WTC11 (cell line): ENCODE results near the gene SLIT3. TPM values are rescaled to one million over a fixed set of nuclear protein-coding genes. Genes with fewer than 3 reads are reported as not detected.

Source experiments
- ATAC-seq: fragments of 200-7000 bp; cut with Tn5 transposase; 2 replicates; pipeline ENCODE4 v1.10.0; 2021; ENCODE audit warnings: mild to moderate bottlenecking, moderate library complexity
- CTCF ChIA-PET: fragments of 300-600 bp; sonication (Branson Sonifier 250); formaldehyde crosslinking; loops from one replicate; lab custom pipeline; 2021; ENCODE audit warnings: antibody characterized with exemption; lab: Charles Lee
- POLR2A ChIA-PET: fragments of 350-600 bp; sonication (Branson Sonifier 250); formaldehyde crosslinking; loops from one replicate; lab custom pipeline; 2021; ENCODE audit warnings: antibody characterized with exemption; lab: Charles Lee
- DNase-seq: peaks from one replicate; pipeline ENCODE4 v3.0.0; 2021; ENCODE audit warnings: low spot score
- H3K27ac Mint-ChIP-seq: 2 replicates; pipeline ENCODE4 v1.8.0; 2021; ENCODE audit warnings: mixed read lengths
- H3K27me3 Mint-ChIP-seq: 2 replicates; pipeline ENCODE4 v1.8.0; 2021; ENCODE audit warnings: low read depth, mild to moderate bottlenecking, moderate library complexity, mixed read lengths
- H3K36me3 Mint-ChIP-seq: 2 replicates; pipeline ENCODE4 v1.8.0; 2021; ENCODE audit warnings: mixed read lengths
- H3K4me1 Mint-ChIP-seq: 2 replicates; pipeline ENCODE4 v1.8.0; 2022; ENCODE audit warnings: mixed read lengths
- H3K4me3 Mint-ChIP-seq: 2 replicates; pipeline ENCODE4 v1.8.0; 2021; ENCODE audit warnings: mild to moderate bottlenecking, moderate library complexity, mixed read lengths
- H3K9me3 Mint-ChIP-seq: 2 replicates; pipeline ENCODE4 v1.8.0; 2021; ENCODE audit warnings: mixed read lengths
- EMX1 ChIP-seq: fragments of 250-450 bp; sonication (Bioruptor Pico); IDR thresholded peaks from 2 replicates; pipeline ENCODE4 v1.8.0; 2021; ENCODE audit warnings: mild to moderate bottlenecking
- GABPB1 ChIP-seq: sonication (generic); formaldehyde crosslinking; IDR thresholded peaks from 2 replicates; pipeline ENCODE4 v1.8.1; 2023; ENCODE audit warnings: mild to moderate bottlenecking, missing genetic modification reagents
- TCF7 ChIP-seq: sonication (generic); formaldehyde crosslinking; IDR thresholded peaks from 2 replicates; pipeline ENCODE4 v1.8.0; 2022; ENCODE audit warnings: mild to moderate bottlenecking, low read depth, missing genetic modification reagents, moderate library complexity
- ZNF671 ChIP-seq: fragments of 250-450 bp; sonication (Bioruptor Pico); IDR thresholded peaks from 2 replicates; pipeline ENCODE4 v1.8.0; 2021; ENCODE audit warnings: mild to moderate bottlenecking
- total RNA-seq: library from RNA; stranded (reverse); gene quantifications from 3 replicates; pipeline ENCODE4 v1.2.3, GENCODE V29; 2021
- TF ChIP-seq, protein P1 (sequence below): sonication (generic); formaldehyde crosslinking; IDR thresholded peaks from 2 replicates; pipeline ENCODE4 v1.8.1; 2023; ENCODE audit warnings: mild to moderate bottlenecking, missing genetic modification reagents, moderate library complexity
- TF ChIP-seq, protein P2 (sequence below): sonication (generic); formaldehyde crosslinking; IDR thresholded peaks from 2 replicates; pipeline ENCODE4 v1.8.0; 2022; ENCODE audit warnings: missing genetic modification reagents
- TF ChIP-seq, protein P3 (sequence below): sonication (generic); formaldehyde crosslinking; IDR thresholded peaks from 2 replicates; pipeline ENCODE4 v1.8.1; 2022; ENCODE audit warnings: low read depth, mild to moderate bottlenecking, moderate library complexity, missing genetic modification reagents, borderline replicate concordance
- TF ChIP-seq, protein P4 (sequence below): sonication (generic); formaldehyde crosslinking; IDR thresholded peaks from 2 replicates; pipeline ENCODE4 v1.8.1; 2022; ENCODE audit warnings: mild to moderate bottlenecking, moderate library complexity, missing genetic modification reagents
- TF ChIP-seq, protein P5 (sequence below): sonication (generic); formaldehyde crosslinking; IDR thresholded peaks from 2 replicates; pipeline ENCODE4 v1.8.1; 2023; ENCODE audit warnings: mild to moderate bottlenecking, missing genetic modification reagents

The SLIT3 gene
- total RNA-seq, 1 experiment from 2014 or later, result 1.9 TPM

DNA sequence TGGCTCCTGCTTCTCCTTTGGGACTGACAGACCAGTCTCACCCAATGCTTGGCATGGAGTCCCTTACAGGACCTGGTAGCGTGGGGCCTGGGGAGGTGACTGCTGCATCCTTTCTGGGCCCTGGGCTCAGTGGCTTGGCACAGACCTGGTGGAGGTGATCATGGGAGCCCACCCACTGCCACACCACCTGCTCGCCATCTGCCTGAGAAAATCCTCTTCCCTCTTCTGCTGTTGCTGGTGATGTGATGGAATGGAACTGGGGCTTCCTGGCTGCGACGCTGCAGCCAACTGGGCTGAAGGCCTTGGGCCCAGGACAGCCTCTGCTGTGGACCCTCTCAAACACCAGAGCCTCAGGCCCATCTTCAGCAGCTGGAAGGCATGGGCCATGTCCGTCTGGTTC lies 599.3 kb downstream of the SLIT3 start (continued):
- TF ChIP-seq, protein P1, sequence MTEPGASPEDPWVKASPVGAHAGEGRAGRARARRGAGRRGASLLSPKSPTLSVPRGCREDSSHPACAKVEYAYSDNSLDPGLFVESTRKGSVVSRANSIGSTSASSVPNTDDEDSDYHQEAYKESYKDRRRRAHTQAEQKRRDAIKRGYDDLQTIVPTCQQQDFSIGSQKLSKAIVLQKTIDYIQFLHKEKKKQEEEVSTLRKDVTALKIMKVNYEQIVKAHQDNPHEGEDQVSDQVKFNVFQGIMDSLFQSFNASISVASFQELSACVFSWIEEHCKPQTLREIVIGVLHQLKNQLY (CRISPR knock-in tag), result no peak
- TF ChIP-seq, protein P2, sequence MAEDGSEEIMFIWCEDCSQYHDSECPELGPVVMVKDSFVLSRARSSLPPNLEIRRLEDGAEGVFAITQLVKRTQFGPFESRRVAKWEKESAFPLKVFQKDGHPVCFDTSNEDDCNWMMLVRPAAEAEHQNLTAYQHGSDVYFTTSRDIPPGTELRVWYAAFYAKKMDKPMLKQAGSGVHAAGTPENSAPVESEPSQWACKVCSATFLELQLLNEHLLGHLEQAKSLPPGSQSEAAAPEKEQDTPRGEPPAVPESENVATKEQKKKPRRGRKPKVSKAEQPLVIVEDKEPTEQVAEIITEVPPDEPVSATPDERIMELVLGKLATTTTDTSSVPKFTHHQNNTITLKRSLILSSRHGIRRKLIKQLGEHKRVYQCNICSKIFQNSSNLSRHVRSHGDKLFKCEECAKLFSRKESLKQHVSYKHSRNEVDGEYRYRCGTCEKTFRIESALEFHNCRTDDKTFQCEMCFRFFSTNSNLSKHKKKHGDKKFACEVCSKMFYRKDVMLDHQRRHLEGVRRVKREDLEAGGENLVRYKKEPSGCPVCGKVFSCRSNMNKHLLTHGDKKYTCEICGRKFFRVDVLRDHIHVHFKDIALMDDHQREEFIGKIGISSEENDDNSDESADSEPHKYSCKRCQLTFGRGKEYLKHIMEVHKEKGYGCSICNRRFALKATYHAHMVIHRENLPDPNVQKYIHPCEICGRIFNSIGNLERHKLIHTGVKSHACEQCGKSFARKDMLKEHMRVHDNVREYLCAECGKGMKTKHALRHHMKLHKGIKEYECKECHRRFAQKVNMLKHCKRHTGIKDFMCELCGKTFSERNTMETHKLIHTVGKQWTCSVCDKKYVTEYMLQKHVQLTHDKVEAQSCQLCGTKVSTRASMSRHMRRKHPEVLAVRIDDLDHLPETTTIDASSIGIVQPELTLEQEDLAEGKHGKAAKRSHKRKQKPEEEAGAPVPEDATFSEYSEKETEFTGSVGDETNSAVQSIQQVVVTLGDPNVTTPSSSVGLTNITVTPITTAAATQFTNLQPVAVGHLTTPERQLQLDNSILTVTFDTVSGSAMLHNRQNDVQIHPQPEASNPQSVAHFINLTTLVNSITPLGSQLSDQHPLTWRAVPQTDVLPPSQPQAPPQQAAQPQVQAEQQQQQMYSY (CRISPR knock-in tag), result no peak
- TF ChIP-seq ZNF671 (no peak), GABPB1 (CRISPR knock-in tag) (no peak), TCF7 (CRISPR knock-in tag) (no peak)
- TF ChIP-seq, protein P3, sequence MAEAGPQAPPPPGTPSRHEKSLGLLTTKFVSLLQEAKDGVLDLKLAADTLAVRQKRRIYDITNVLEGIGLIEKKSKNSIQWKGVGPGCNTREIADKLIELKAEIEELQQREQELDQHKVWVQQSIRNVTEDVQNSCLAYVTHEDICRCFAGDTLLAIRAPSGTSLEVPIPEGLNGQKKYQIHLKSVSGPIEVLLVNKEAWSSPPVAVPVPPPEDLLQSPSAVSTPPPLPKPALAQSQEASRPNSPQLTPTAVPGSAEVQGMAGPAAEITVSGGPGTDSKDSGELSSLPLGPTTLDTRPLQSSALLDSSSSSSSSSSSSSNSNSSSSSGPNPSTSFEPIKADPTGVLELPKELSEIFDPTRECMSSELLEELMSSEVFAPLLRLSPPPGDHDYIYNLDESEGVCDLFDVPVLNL (CRISPR knock-in tag), result no peak
- TF ChIP-seq, protein P4, sequence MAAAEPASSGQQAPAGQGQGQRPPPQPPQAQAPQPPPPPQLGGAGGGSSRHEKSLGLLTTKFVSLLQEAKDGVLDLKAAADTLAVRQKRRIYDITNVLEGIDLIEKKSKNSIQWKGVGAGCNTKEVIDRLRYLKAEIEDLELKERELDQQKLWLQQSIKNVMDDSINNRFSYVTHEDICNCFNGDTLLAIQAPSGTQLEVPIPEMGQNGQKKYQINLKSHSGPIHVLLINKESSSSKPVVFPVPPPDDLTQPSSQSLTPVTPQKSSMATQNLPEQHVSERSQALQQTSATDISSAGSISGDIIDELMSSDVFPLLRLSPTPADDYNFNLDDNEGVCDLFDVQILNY (CRISPR knock-in tag), result no peak
- TF ChIP-seq, protein P5, sequence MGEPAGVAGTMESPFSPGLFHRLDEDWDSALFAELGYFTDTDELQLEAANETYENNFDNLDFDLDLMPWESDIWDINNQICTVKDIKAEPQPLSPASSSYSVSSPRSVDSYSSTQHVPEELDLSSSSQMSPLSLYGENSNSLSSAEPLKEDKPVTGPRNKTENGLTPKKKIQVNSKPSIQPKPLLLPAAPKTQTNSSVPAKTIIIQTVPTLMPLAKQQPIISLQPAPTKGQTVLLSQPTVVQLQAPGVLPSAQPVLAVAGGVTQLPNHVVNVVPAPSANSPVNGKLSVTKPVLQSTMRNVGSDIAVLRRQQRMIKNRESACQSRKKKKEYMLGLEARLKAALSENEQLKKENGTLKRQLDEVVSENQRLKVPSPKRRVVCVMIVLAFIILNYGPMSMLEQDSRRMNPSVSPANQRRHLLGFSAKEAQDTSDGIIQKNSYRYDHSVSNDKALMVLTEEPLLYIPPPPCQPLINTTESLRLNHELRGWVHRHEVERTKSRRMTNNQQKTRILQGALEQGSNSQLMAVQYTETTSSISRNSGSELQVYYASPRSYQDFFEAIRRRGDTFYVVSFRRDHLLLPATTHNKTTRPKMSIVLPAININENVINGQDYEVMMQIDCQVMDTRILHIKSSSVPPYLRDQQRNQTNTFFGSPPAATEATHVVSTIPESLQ, result no peak

DNA sequence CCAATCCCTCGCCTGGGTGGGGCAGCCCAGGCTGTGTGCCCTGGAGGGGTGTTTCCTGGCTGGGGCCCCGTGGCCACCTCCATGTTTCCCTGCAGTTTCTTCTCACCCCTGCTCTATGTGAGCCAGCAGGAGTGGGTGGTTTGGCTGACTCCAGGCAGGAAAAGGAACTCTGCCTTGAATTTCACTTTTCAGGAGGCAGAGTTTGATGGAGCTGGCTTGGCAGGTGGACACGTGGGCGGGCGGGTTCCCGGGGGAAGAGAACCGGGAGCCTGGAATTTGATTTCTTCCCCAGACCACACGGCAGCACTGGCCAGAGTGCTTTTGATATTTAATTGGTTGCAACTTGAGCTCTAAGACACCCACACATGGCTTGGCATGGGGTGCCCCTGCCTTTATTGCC lies 601.9 kb downstream of the SLIT3 start:
- CTCF ChIA-PET, result interaction anchor here (0.8 kb wide), 1 partner anchor 10 kb away, joined by 3 read pairs; no protein-coding TSS in a partner anchor
- H3K27ac Mint-ChIP-seq, result no peak overlapping the region
- TF ChIP-seq, protein P5, result no peak
- TF ChIP-seq, all 79 proteins: peak for 0
- Mint-ChIP-seq H3K27me3 (no peaks in the 10 kb centered on the region; the same call in 1 of the 2 replicates), H3K9me3 (no peaks in the 10 kb centered on the region), H3K4me1 (no peaks in the 10 kb centered on the region), H3K4me3 (no peak overlapping the region), H3K36me3 (no peaks in the 10 kb centered on the region)
- DNase-seq (no peak), ATAC-seq (no peak)
- POLR2A ChIA-PET, result no interaction called here

DNA sequence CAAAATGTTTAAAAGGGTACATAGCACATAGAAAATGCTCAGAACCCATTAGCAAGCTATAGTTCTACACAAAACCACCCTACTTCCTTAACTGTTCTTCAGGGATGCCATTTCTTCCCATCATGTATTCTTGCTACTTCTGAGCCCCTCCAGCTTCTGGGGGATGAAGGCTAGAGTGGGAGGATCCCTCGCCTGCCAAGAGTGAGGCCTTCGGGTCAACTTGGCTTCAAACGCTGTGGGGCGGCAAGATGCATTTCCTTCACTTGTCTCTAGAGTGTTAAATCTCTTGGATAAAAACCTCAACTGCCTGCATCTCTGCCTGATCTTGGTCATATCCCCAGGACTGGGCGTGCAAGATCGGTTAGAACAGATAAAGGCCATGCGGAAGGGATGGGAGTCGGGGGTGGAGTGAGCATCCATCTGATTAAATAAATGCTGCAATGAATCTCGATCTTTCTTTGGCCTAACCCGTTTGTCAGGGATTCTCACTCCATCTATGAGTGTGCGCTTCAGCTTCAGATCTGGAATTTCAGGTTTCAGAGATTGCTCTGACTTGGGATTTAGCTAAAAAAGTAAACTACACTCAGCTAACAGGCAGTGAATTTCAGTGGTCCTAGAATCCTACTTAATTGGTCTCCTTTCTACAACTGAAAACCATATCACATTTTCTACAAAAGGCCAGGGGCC lies 603.8 kb downstream of the SLIT3 start:
- H3K9me3 Mint-ChIP-seq, result no peaks in the 10 kb centered on the region
- ATAC-seq (no peak), DNase-seq (no peak)
- POLR2A ChIA-PET, result interaction anchor here (0.6 kb wide), 1 partner anchor 69 kb away, joined by 3 read pairs; no protein-coding TSS in a partner anchor
- no peaks in the 10 kb centered on the region for H3K4me1 Mint-ChIP-seq
- no peaks in the 10 kb centered on the region for H3K36me3 Mint-ChIP-seq
- no peak for TF ChIP-seq EMX1 (CRISPR knock-in tag)
- H3K27me3 Mint-ChIP-seq, result no peaks in the 10 kb centered on the region; the same call in 1 of the 2 replicates
- no peak overlapping the region for H3K4me3 Mint-ChIP-seq
- CTCF ChIA-PET, result interaction anchor here (0.8 to 1.0 kb wide), 2 partner anchors 10 to 15 kb away, joined by 3 read pairs; no protein-coding TSS in a partner anchor
- H3K27ac Mint-ChIP-seq, result no peak overlapping the region
